GM20000 (cell line): ENCODE measurements around the gene PRELID3B.

ENCODE experiments used
- DNase-seq: peaks from one replicate; pipeline ENCODE4 v3.0.0; 2012; ENCODE audit warnings: low spot score
- CTCF ChIP-seq: IDR thresholded peaks from 2 replicates; pipeline ENCODE4 v1.5.1; 2012; ENCODE audit warnings: mild to moderate bottlenecking, control low read depth; ENCODE audit errors: extremely low read depth, missing control alignments

PRELID3B gene

GRCh38 chr20:58991715-58992114 is 50.9 kb downstream of the PRELID3B start:
- TF ChIP-seq CTCF, result no peak
- DNase-seq, result no peak

GRCh38 chr20:58990651-58991445 is 51.7 kb downstream of the PRELID3B start:
- no peak for TF ChIP-seq CTCF

GRCh38 chr20:58989196-58989595 is 53.4 kb downstream of the PRELID3B start:
- DNase-seq, result no peak
- TF ChIP-seq CTCF, result no peak

More at GRCh38 chr20:58990651-58991445, 51.7 kb downstream of the PRELID3B start:
- no peak for DNase-seq

- DNase-seq, result no peak
- no peak for TF ChIP-seq CTCF
Observed at GRCh38 chr20:58988565-58988882, 54.1 kb downstream of the PRELID3B start.

GRCh38 chr20:58987790-58988564 is 54.6 kb downstream of the PRELID3B start:
- TF ChIP-seq CTCF, result no peak
- no peak for DNase-seq

GRCh38 chr20:58986968-58987517 is 55.5 kb downstream of the PRELID3B start:
- no peak for TF ChIP-seq CTCF
- no peak for DNase-seq
